Memory B cell (primary cell): Measurements from ENCODE around the gene PRDM16.
"Not testable (repeated sequence)": the region's sequence is repeated elsewhere in the genome, so short reads cannot be mapped to it uniquely, and the experiment has no call there.

ENCODE experiments used
- ATAC-seq: fragments of 150-1000 bp; cut with Tn5 transposase; 2 replicates; pipeline ENCODE4 v1.10.0; 2021; ENCODE audit warnings: low read depth, mild to moderate bottlenecking, moderate library complexity
- DNase-seq, 2 donors: peaks; one replicate each; pipeline ENCODE4 v3.0.0; 2022; ENCODE audit warnings: low spot score in 2 of 2
- H3K27ac Mint-ChIP-seq: one replicate; pipeline ENCODE4 v1.8.0; 2022; ENCODE audit warnings: mild to moderate bottlenecking, moderate library complexity, mixed read lengths
- H3K27me3 Mint-ChIP-seq: one replicate; pipeline ENCODE4 v1.8.0; 2022; ENCODE audit warnings: mixed read lengths
- H3K36me3 Mint-ChIP-seq: one replicate; pipeline ENCODE4 v1.8.0; 2022; ENCODE audit warnings: mild to moderate bottlenecking, mixed read lengths
- H3K4me1 Mint-ChIP-seq: one replicate; pipeline ENCODE4 v1.8.0; 2022; ENCODE audit warnings: mixed read lengths
- H3K4me3 Mint-ChIP-seq: one replicate; pipeline ENCODE4 v1.8.0; 2022; ENCODE audit warnings: mild to moderate bottlenecking, moderate library complexity, mixed read lengths
- H3K9me3 Mint-ChIP-seq: one replicate; pipeline ENCODE4 v1.8.0; 2022; ENCODE audit warnings: mixed read lengths

The PRDM16 gene

DNA sequence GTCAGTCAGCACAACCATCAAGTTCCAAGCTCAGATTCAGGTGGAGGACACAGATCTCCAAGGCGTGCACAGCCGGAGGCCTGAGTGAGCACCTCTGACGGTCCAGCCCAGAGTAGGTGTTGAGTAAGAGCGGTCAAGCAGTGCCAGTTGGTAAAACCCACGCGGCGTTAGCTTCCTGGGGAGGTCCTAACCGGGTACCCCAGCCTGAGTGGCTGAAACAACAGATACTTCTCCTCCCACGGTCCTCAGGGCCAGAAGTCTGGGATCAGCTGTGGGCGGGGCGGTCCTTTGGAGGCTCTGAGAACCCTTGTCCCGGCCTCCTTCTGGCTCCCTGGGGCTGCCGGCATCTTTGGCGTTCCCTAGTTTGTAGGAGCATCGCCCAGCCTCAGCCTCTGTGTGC, 94.4 kb downstream of the PRDM16 start:
- Mint-ChIP-seq H3K9me3 (no peaks in the 10 kb centered on the region), H3K27ac (no peak overlapping the region), H3K4me3 (no peak overlapping the region), H3K4me1 (peaks cover 4% of the 10 kb centered on the region), H3K36me3 (no peaks in the 10 kb centered on the region), H3K27me3 (peaks cover 3% of the 10 kb centered on the region)
- ATAC-seq (no peak), DNase-seq (no peak)

DNA sequence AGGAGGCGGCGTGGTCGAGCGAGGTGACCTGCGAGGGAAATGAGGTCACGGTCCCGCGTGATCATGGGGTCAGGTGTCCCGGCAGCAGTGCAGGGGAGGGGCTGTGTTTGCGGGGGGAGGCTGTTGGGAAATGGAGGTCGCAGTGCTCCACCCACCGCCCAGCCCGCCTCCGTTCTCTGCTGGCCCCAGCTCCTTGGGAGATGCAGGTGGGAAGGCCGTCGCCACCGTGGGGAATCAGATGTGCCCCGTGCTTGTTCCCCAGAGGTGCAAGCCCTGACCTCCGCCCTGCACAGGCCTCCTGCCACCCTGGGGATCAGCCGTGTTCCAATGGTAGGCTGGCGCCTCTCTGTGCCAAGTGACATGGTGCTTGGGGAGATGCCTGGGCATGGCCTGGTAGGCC, 95.7 kb downstream of the PRDM16 start:
- Mint-ChIP-seq H3K4me3 (no peak overlapping the region), H3K27me3 (peaks cover 2% of the 10 kb centered on the region), H3K27ac (no peak overlapping the region), H3K4me1 (peaks cover 2% of the 10 kb centered on the region), H3K9me3 (no peaks in the 10 kb centered on the region), H3K36me3 (no peaks in the 10 kb centered on the region)
- ATAC-seq, result no peak
- no peak for DNase-seq

DNA sequence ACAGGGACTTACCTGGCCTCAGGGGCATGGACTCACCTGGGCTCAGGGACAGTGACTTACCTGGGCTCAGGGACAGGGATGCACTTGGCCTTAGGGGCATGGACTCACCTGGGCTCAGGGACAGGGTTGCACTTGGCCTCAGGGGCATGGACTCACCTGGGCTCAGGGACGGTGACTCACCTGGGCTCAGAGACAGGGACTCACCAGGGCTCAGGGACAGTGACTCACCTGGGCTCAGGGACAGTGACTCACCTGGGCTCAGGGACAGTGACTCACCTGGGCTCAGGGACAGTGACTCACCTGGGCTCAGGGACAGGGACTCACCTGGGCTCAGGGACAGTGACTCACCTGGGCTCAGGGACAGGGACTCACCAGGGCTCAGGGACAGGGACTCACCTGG, 96.2 kb downstream of the PRDM16 start:
- ATAC-seq, H3K36me3 Mint-ChIP-seq, H3K4me3 Mint-ChIP-seq, DNase-seq, H3K27ac Mint-ChIP-seq, H3K27me3 Mint-ChIP-seq, H3K4me1 Mint-ChIP-seq, H3K9me3 Mint-ChIP-seq: not testable (repeated sequence)

DNA sequence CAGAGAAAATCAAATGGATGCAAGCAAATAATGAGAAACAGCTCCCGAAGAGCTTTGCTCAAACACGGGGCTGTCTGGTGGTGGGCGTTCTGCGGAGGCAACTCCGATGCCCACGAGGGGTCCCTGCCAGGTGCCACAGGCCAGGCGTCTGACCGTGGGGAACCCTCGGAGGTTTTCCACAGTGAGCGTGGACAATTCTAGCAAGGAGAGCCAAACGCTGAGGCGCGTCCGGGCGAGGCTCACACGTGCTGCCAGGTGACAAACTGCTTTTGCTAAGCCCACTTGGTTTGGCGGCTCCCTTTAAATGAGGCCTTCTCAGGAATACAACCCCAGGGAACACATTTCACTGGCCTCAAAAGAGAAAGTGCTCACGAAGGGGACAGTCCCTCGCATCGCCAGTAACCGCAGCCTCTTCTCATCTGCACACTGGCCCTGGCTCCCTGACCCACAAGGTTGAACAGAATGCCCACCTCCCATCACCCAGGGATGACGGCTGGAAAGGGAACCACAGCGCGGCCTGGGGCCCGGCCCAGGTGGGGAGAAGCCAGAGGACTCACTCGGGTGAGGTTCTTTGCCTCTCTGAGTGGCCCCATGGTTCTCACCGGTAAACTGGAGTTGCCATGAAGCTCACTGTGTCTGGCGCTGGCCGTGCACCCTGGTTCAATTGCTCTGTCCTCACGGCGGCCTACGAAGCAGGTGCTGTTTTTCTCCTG, 97.4 kb downstream of the PRDM16 start:
- ATAC-seq, result no peak
- no peak overlapping the region for H3K4me3 Mint-ChIP-seq
- H3K36me3 Mint-ChIP-seq, result no peaks in the 10 kb centered on the region
- no peaks in the 10 kb centered on the region for H3K9me3 Mint-ChIP-seq
- H3K4me1 Mint-ChIP-seq, result peaks cover 2% of the 10 kb centered on the region
- peaks cover 3% of the 10 kb centered on the region for H3K27me3 Mint-ChIP-seq
- no peak overlapping the region for H3K27ac Mint-ChIP-seq
- no peak for DNase-seq

DNA sequence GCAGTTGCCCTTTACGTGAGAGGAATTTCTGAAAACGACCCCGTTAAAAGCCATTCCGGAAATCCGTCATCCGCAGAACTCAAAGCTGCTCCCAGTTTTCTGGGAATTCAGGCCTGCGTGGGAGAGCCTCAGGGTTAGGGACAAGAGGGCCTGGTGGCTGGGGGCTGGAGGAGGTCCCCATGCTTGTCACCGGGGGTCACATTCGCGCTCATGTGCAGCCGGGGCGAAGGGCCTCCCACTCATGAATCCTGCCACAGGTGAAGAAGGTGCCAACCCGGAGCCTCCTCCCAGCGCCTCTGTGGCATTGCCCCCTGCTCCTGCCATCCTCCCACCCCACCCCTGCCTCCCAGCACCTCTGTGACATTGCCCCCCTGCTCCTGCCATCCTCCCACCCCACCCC, 98.3 kb downstream of the PRDM16 start:
- Mint-ChIP-seq H3K27ac (no peak overlapping the region), H3K4me3 (no peak overlapping the region), H3K36me3 (no peaks in the 10 kb centered on the region), H3K9me3 (no peaks in the 10 kb centered on the region), H3K4me1 (peaks cover 2% of the 10 kb centered on the region), H3K27me3 (peaks cover 5% of the 10 kb centered on the region)
- ATAC-seq (no peak), DNase-seq (no peak)

DNA sequence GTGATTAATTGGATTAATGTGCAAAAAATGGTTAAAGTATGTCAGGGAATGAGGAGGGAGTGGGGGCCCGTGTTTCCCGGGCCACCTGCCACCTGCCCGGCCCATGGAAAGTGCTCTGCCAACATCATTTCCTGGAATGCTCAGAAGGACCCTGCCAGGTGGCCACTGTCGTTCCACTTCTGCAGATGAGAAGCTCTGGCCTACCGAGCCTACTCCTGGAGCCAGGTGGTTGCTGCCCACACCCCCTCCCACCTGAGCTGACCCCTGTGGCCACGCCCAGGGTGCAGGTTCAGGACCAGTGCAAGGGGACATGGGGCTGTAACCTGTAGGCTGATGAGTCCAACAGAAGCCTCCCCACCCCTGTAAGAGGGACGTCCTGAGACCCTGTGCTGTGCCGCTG, 99.7 kb downstream of the PRDM16 start:
- no peaks in the 10 kb centered on the region for H3K36me3 Mint-ChIP-seq

DNA sequence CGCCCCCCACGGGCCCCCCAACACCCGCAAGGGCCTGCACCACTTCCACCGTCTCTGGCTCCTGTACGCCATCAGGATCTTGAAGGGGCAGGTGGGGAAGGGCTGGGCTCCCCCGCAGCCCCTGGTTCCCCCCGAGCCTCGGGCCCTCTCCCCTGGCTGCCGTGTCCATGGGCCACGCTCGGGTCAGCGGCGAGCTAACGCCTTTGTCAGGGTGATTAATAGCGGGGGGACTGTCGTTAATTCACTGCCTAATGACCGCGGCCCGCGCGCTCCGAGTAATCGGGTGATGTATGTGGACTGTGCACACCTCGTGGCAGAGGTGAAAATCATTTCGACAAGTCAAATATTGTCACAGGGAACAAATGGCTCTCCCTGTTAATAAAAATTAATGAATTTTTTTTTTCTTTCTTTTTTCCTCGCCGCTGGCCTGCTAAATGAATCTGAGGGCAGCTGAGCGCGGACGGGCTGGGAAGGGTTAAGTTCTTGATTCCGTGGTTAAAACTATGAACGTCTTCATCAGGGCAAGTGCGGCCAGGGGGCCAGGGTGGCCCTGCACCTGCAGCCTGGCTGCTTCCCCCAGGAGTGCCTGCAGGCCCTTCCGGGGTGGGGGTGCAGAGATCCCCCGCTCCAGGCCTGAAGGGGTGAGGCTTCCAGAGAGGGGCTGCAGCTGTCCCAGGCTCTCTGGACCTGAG, 100.8 kb downstream of the PRDM16 start:
- H3K4me3 Mint-ChIP-seq, result no peak overlapping the region
- H3K4me1 Mint-ChIP-seq, result peaks cover 2% of the 10 kb centered on the region
- ATAC-seq (no peak), DNase-seq (no peak)
- H3K27me3 Mint-ChIP-seq, result peaks cover 14% of the 10 kb centered on the region
- H3K27ac Mint-ChIP-seq, result no peak overlapping the region
- no peaks in the 10 kb centered on the region for H3K9me3 Mint-ChIP-seq
- no peaks in the 10 kb centered on the region for H3K36me3 Mint-ChIP-seq

More for the DNA sequence above, 99.7 kb downstream of the PRDM16 start:
- no peak overlapping the region for H3K4me3 Mint-ChIP-seq
- DNase-seq (no peak), ATAC-seq (no peak)
- no peaks in the 10 kb centered on the region for H3K9me3 Mint-ChIP-seq
- peaks cover 12% of the 10 kb centered on the region for H3K27me3 Mint-ChIP-seq
- no peak overlapping the region for H3K27ac Mint-ChIP-seq
- H3K4me1 Mint-ChIP-seq, result peaks cover 2% of the 10 kb centered on the region

DNA sequence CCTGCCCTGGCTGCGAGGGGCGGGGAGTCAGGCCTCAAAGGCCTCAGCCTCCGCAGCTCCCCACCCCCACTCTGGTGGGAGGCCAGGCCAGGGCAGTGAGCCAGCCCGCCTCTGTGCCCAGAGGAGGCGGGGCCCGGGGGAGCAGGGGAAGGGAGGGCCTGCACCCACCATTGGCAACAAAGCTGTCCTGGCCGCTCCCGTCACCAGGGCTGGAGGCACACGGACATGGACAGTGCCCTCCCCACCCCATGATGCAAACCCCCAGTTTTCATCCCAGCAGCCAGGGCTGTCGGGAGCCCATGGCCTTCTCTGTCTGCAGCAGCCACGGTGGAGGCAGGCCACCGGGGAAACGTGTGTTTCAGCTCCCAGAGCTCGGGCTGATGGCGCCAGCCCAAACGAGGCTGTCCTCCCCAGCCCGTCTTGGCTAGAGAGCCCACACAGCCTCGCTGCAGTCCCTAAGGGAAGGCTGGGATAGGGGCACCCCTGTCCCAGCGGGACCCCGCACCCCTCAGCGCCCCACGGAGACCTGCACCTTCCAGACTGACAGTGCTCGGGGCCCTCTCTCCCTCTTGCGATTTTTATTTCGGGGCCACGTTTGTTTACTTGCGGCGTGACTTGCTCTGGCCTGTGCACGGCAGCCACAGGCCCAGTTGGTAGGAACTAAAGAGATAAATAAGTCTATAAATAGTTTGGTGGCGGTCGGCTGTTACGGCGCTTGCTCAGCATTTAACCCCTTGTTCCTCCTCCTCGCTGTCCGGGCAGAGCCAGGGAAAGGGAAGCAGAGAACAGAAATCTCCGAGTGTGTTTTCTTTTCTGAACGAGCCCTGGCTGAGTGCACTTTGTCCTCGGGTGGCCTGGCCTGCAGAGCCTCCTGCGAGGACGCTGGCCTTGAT, 101.8 kb downstream of the PRDM16 start:
- Mint-ChIP-seq H3K4me3 (peak overlapping the region; percentile 47), H3K27ac (no peak overlapping the region), H3K9me3 (no peaks in the 10 kb centered on the region), H3K4me1 (peaks cover 2% of the 10 kb centered on the region), H3K36me3 (no peaks in the 10 kb centered on the region), H3K27me3 (peaks cover 14% of the 10 kb centered on the region)
- no peak for DNase-seq
- ATAC-seq, result no peak

DNA sequence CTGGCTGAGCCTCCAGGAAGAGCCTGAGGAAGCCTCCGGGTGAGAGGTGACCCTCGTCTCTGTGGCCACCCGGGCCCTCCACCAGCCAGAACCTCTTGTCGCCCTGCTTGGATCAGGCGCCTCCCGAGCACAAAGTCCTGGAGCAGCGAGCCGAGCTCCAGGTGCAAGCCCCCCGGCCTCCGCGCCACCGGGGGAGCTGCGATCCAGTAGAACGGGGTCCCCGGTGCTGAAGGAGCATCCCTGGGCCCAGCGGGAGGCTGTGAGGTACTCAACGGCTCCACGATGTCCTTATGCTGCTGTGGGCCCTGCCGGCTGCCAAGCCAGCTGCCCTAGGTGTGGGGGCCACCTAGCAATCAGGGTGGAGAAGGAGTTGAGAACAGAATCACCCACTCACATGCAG, 102.8 kb downstream of the PRDM16 start:
- DNase-seq (no peak), ATAC-seq (no peak)
- Mint-ChIP-seq H3K27ac (no peak overlapping the region), H3K9me3 (no peaks in the 10 kb centered on the region), H3K27me3 (peaks cover 14% of the 10 kb centered on the region), H3K4me1 (peaks cover 2% of the 10 kb centered on the region), H3K36me3 (no peaks in the 10 kb centered on the region), H3K4me3 (no peak overlapping the region)

DNA sequence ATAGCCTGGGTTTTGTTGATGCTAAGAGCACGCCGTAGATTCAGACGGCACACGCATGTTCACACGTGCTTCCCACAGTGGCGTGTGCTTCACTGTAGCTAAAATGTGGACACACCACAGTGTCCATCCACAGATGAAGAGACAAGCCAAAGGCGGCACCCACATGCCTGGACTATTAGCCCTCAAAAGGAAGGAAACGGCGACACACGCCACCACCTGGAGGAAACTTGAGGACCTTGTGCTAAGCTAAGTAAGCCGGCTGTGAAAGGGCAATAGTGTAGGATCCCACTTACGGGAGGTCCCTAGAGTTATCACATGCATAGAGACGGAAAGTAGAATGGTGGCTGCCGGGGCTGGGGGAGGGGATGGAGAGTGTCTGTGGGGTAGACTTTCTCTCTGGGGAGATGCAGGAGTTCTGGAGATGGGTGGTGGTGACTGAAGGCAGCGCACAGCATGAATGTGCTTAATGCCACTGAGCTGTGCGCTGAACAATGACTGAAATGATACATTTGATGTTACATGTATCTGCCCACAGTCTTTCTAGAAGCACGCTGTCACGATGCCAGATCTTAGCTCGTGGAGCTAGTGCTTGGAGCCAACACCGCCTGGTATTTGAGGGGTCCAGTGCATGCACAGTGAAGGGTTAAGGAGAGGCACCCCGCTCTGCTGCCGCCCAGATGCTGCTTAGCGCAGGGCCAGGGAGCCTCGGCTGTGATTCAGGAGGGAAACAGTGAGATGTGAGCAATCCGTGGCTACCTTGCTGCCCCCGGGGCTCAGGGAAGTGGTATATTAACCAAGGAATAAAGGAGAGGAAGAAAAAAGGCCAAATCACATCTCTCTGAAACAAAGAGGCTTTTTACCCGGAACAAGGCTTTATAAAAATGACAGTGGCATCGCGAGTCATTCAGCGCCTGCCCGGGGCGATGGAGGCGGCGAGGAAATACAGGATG, 103.7 kb downstream of the PRDM16 start:
- H3K9me3 Mint-ChIP-seq, result no peaks in the 10 kb centered on the region
- H3K27me3 Mint-ChIP-seq, result peaks cover 14% of the 10 kb centered on the region
- no peak for DNase-seq
- no peak overlapping the region for H3K27ac Mint-ChIP-seq
- H3K4me3 Mint-ChIP-seq, result no peak overlapping the region
- peaks cover 2% of the 10 kb centered on the region for H3K4me1 Mint-ChIP-seq
- no peak for ATAC-seq
- no peaks in the 10 kb centered on the region for H3K36me3 Mint-ChIP-seq

DNA sequence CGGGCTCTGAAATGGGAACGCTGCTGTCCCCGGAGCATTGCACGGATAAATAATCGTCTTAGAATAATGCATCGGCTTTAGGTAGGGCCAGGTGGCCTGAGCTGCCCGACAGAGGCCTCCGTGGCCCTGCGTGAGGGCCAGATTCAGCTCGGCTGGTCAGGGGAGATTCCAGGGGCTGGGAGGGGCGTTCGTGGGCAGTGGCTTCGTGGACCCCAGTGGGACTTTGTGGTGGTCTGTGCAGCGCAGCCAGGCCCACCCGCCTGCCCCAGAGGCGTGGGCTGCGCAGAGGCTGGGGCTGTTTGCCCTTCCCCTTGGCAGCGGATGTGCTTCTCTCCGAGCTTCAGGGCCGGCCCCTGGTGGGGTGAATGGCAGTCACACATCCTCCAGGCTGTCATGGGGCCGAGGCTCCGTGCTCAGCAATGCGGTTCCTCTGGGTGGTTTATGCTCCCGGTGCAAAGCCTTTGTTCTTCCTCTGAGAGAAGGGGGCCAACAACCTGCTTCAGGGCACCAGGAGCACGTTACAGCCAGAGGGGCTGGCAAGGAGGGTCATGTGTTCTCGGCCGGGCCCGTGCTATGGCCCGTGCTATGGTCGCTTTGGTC, 104.5 kb downstream of the PRDM16 start:
- no peak overlapping the region for H3K4me3 Mint-ChIP-seq
- H3K36me3 Mint-ChIP-seq, result no peaks in the 10 kb centered on the region
- DNase-seq (no peak), ATAC-seq (no peak)
- no peaks in the 10 kb centered on the region for H3K9me3 Mint-ChIP-seq
- peaks cover 14% of the 10 kb centered on the region for H3K27me3 Mint-ChIP-seq
- H3K4me1 Mint-ChIP-seq, result peaks cover 2% of the 10 kb centered on the region
- no peak overlapping the region for H3K27ac Mint-ChIP-seq

DNA sequence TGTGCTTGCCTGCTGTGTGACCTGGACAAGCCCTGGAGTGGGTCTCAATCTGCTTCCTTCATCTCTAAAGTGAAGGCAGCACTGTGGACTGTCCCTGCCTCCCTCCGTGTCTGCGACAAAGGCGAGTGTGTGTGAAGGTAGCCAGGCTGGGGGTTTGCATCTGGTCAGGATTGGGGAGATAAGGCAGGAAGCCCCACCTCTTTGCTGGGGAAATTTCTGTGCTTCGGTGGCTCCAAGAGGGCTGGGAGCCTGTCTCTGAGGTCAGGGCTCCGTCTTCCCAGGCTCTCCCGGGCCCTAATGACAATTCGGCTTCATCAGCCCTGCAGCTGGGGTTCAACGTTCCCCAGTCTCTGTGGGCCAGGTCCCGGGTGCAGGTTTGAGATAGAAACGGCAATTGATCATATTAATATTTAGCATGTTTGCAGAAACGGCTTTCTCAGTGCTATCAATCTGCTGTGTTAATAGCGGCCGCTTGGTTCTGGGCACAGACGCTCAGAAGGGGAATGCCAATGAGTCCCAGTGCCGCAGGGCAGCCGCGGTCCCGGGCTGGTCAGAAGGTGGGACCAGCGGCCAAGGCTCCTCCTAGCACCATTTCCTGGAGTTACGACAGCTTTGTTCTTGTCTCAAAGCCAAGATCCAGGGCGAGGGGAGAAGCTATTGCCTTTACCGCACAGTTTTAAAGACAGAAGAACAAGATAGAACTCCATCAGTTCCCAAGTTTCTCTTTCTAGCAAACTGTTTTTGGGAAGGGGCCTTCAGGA, 105.7 kb downstream of the PRDM16 start:
- ATAC-seq, result no peak
- Mint-ChIP-seq H3K4me3 (no peak overlapping the region), H3K27me3 (peaks cover 13% of the 10 kb centered on the region), H3K27ac (no peak overlapping the region), H3K4me1 (peaks cover 2% of the 10 kb centered on the region), H3K9me3 (no peaks in the 10 kb centered on the region), H3K36me3 (no peaks in the 10 kb centered on the region)
- DNase-seq, result no peak
